OCI-LY1 (cell line): ENCODE results near the gene RASGRF2.

Experiments used
- CTCF ChIP-seq: fragments of 200-600 bp; sonication (generic), shearing (Covaris generic); IDR thresholded peaks from 2 replicates; pipeline ENCODE4 v1.5.1; 2017; ENCODE audit warnings: mild to moderate bottlenecking, antibody characterized with exemption, low read length, moderate library complexity, mixed read lengths
- EZH2 ChIP-seq: fragments of 200-600 bp; sonication (generic), shearing (Covaris generic); IDR thresholded peaks from 2 replicates; pipeline ENCODE4 v1.8.0; 2017; ENCODE audit warnings: borderline replicate concordance, mixed run types, mild to moderate bottlenecking, antibody characterized with exemption, low read length, moderate library complexity, mixed read lengths

- TF ChIP-seq CTCF: no peak
- no peak for TF ChIP-seq EZH2
Measured at GRCh38 chr5:81067406-81067805, 107.2 kb downstream of the RASGRF2 start.
